ENCODE data around the gene UBE2D2.
"Not testable (repeated sequence)": the region's sequence is repeated elsewhere in the genome, so short reads cannot be mapped to it uniquely, and the experiment has no call there.

UBE2D2 gene

GRCh38 chr5:139593716-139594319 is 32.7 kb downstream of the UBE2D2 start:
- H3K79me2 ChIP-seq (ENCODE audit: low read length): peaks cover 98% of the 10 kb centered on the region
- H3K27me3 ChIP-seq (ENCODE audit: low read depth, low read length): no peaks in the 10 kb centered on the region
- no peak overlapping the region for H3K4me3 ChIP-seq (ENCODE audit: low read length)
- no peak overlapping the region for H3K27ac ChIP-seq (ENCODE audit: low read length)
- H3K36me3 ChIP-seq (replicated peaks; ENCODE audit: low read depth, low read length): peaks cover under 1% of the 10 kb centered on the region
- H2AFZ ChIP-seq (ENCODE audit: low read depth, low read length): no peak overlapping the region
- peaks cover 18% of the 10 kb centered on the region for H4K20me1 ChIP-seq (ENCODE audit: insufficient read depth, low read length)
- no peak overlapping the region for H3K4me2 ChIP-seq (ENCODE audit: low read length)
- TF ChIP-seq EZH2phosphoT487 (IDR thresholded peaks at IDR 0.05; ENCODE audit: low read depth): no peak
- TF ChIP-seq, protein P1, sequence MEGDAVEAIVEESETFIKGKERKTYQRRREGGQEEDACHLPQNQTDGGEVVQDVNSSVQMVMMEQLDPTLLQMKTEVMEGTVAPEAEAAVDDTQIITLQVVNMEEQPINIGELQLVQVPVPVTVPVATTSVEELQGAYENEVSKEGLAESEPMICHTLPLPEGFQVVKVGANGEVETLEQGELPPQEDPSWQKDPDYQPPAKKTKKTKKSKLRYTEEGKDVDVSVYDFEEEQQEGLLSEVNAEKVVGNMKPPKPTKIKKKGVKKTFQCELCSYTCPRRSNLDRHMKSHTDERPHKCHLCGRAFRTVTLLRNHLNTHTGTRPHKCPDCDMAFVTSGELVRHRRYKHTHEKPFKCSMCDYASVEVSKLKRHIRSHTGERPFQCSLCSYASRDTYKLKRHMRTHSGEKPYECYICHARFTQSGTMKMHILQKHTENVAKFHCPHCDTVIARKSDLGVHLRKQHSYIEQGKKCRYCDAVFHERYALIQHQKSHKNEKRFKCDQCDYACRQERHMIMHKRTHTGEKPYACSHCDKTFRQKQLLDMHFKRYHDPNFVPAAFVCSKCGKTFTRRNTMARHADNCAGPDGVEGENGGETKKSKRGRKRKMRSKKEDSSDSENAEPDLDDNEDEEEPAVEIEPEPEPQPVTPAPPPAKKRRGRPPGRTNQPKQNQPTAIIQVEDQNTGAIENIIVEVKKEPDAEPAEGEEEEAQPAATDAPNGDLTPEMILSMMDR (IDR thresholded peaks at IDR 0.05; ENCODE audit: low read depth, low read length): no peak
- no peaks in the 10 kb centered on the region for H3K9me3 ChIP-seq (ENCODE audit: insufficient read depth, low read length)
- H3K9ac ChIP-seq (ENCODE audit: low read length): no peak overlapping the region
- peaks cover 16% of the 10 kb centered on the region for H3K4me1 ChIP-seq (ENCODE audit: low read length)

DNA sequence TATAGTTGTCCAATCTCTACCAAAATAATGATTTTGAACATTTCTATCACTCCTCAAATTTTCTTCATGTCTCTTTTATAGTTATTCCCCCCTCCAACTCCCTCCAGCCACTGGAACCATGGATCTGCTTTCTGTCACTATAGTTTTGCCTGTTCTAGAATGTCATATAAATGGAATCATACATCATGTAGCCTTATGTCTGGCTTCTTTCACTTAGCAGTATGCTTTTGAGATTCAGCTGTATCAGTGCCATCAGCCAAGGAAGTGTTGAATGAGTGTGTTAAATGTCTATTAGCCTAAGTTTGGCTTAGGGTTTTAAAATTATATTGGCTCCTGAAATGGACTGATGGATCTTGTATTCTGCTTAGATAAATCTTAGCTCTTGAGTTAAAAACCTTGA is 36.0 kb downstream of the UBE2D2 start:
- Histone ChIP-seq H3K36me3 (replicated peaks; ENCODE audit: low read depth, low read length) (no peaks in the 10 kb centered on the region), H3K79me2 (ENCODE audit: low read length) (peaks cover 78% of the 10 kb centered on the region), H3K9ac (ENCODE audit: low read length) (no peak overlapping the region), H3K27me3 (ENCODE audit: low read depth, low read length) (no peaks in the 10 kb centered on the region), H3K27ac (ENCODE audit: low read length) (no peak overlapping the region), H2AFZ (ENCODE audit: low read depth, low read length) (no peak overlapping the region), H3K4me2 (ENCODE audit: low read length) (no peak overlapping the region), H3K4me3 (ENCODE audit: low read length) (no peak overlapping the region), H3K4me1 (ENCODE audit: low read length) (peaks cover 7% of the 10 kb centered on the region), H4K20me1 (ENCODE audit: insufficient read depth, low read length) (peaks cover 12% of the 10 kb centered on the region), H3K9me3 (ENCODE audit: insufficient read depth, low read length) (no peaks in the 10 kb centered on the region)
- TF ChIP-seq, protein P1 (IDR thresholded peaks at IDR 0.05; ENCODE audit: low read depth, low read length): no peak
- no peak for TF ChIP-seq EZH2phosphoT487 (IDR thresholded peaks at IDR 0.05; ENCODE audit: low read depth)

- H3K27ac ChIP-seq (ENCODE audit: low read length): not testable (repeated sequence)
Measured at GRCh38 chr5:139598601-139598965, 37.4 kb downstream of the UBE2D2 start.

GRCh38 chr5:139600336-139600949 is 39.3 kb downstream of the UBE2D2 start:
- Histone ChIP-seq H3K36me3 (replicated peaks; ENCODE audit: low read depth, low read length) (peaks cover 4% of the 10 kb centered on the region), H4K20me1 (ENCODE audit: insufficient read depth, low read length) (0 out of 2 replicates have a peak, but pooled peaks cover 10% of the 10 kb centered on the region), H3K79me2 (ENCODE audit: low read length) (peaks cover 57% of the 10 kb centered on the region), H3K9ac (ENCODE audit: low read length) (no peak overlapping the region), H3K4me1 (ENCODE audit: low read length) (no peaks in the 10 kb centered on the region), H3K27me3 (ENCODE audit: low read depth, low read length) (no peaks in the 10 kb centered on the region), H3K4me2 (ENCODE audit: low read length) (no peak overlapping the region), H3K27ac (ENCODE audit: low read length) (no peak overlapping the region), H3K4me3 (ENCODE audit: low read length) (no peak overlapping the region), H3K9me3 (ENCODE audit: insufficient read depth, low read length) (no peaks in the 10 kb centered on the region), H2AFZ (ENCODE audit: low read depth, low read length) (no peak overlapping the region)
- TF ChIP-seq, protein P1 (IDR thresholded peaks at IDR 0.05; ENCODE audit: low read depth, low read length): no peak
- TF ChIP-seq EZH2phosphoT487 (IDR thresholded peaks at IDR 0.05; ENCODE audit: low read depth): no peak

More at GRCh38 chr5:139598601-139598965, 37.4 kb downstream of the UBE2D2 start:
- not testable (repeated sequence) for H3K36me3 ChIP-seq (replicated peaks; ENCODE audit: low read depth, low read length); H3K9ac ChIP-seq (ENCODE audit: low read length); H3K27me3 ChIP-seq (ENCODE audit: low read depth, low read length); H3K4me3 ChIP-seq (ENCODE audit: low read length); H2AFZ ChIP-seq (ENCODE audit: low read depth, low read length); H3K4me2 ChIP-seq (ENCODE audit: low read length); H3K4me1 ChIP-seq (ENCODE audit: low read length); H3K9me3 ChIP-seq (ENCODE audit: insufficient read depth, low read length)
- H3K79me2 ChIP-seq (ENCODE audit: low read length): peaks cover 71% of the 10 kb centered on the region
- peaks cover 10% of the 10 kb centered on the region; the same call in 1 of the 2 replicates for H4K20me1 ChIP-seq (ENCODE audit: insufficient read depth, low read length)

All from OCI-LY3 (cell line).